ENCODE measurements around the gene NUSAP1. TPM values are rescaled to one million over a fixed set of nuclear protein-coding genes. Genes with fewer than 3 reads are reported as not detected.

NUSAP1 gene
- total RNA-seq, 4 donors from 2014 or later, result 0.74 to 11.8 (median 3.2) TPM; not detected in 1

DNA sequence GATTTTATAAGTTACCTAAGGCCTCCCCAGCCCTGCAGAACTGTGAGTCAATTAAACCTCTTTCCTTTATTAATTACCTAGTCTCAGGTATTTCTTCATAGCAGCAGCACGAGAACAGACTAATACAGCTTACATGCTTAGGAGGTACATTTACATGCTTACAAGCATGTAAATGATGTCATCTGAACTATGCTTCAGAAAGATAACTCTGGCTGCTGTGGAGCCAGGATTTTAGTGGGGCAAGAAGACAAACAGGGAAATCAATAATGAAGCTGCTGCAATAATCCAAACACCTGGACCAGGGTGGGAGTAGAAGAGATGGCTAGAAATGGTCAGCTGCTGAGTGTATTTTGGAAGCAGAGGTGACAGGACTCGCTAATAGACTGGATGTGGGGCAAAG, 60.0 kb downstream of the NUSAP1 start:
- ATAC-seq (ENCODE audit: low FRiP score) (no peak), DNase-seq (ENCODE audit: low spot score) (no peak)
- TF ChIP-seq, protein P1, sequence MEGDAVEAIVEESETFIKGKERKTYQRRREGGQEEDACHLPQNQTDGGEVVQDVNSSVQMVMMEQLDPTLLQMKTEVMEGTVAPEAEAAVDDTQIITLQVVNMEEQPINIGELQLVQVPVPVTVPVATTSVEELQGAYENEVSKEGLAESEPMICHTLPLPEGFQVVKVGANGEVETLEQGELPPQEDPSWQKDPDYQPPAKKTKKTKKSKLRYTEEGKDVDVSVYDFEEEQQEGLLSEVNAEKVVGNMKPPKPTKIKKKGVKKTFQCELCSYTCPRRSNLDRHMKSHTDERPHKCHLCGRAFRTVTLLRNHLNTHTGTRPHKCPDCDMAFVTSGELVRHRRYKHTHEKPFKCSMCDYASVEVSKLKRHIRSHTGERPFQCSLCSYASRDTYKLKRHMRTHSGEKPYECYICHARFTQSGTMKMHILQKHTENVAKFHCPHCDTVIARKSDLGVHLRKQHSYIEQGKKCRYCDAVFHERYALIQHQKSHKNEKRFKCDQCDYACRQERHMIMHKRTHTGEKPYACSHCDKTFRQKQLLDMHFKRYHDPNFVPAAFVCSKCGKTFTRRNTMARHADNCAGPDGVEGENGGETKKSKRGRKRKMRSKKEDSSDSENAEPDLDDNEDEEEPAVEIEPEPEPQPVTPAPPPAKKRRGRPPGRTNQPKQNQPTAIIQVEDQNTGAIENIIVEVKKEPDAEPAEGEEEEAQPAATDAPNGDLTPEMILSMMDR (IDR thresholded peaks at IDR 0.05), result no peak

DNA sequence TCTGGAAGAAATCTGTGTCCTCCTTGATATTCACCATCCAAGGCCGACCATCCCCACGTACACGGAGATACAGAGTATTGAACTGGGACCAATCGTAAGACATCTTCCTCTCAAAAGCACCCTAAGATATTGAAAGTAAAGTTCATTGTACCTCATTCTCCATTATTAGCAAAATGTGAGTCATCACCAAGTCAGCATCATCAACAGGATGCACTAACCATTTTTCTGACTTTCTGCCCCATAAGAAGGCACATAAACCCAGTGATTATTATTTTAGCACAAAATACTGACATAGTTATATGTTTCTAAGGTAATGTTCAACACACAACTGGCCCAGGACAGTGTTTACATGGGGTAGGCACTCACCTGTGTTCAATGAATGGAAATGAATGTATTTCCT, 62.2 kb downstream of the NUSAP1 start:
- no peak for ATAC-seq (ENCODE audit: low FRiP score)

GRCh38 chr15:41396111-41396510, 63.4 kb downstream of the NUSAP1 start:
- DNase-seq (ENCODE audit: low spot score) (no peak), ATAC-seq (ENCODE audit: low FRiP score) (no peak)
- TF ChIP-seq, protein P1 (IDR thresholded peaks at IDR 0.05), result no peak

More for the DNA sequence above, 62.2 kb downstream of the NUSAP1 start:
- TF ChIP-seq, protein P1 (IDR thresholded peaks at IDR 0.05), result no peak
- no peak for DNase-seq (ENCODE audit: low spot score)

GRCh38 chr15:41401904-41402267, 69.2 kb downstream of the NUSAP1 start:
- DNase-seq (ENCODE audit: low spot score) (no peak), ATAC-seq (ENCODE audit: low FRiP score) (no peak)
- TF ChIP-seq, protein P1 (IDR thresholded peaks at IDR 0.05), result no peak

DNA sequence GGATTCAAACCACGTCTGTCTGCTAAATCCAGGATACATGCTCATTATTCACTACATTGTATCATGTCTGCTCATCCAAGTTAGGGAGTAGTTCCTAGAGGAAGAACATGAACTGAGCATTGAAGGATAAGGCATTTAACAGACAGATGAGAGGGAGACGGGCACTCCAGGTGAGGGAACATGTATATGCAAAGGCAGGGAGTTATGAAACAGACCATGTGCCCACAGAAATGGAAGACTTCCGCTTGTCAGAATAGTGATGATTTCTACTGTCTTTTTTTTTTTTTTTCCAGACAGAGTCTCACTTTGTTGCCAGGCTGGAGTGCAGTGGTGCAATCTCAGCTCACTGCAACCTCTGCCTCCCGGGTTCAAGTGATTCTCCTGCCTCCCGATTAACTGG, 74.7 kb downstream of the NUSAP1 start:
- TF ChIP-seq, protein P1 (IDR thresholded peaks at IDR 0.05), result no peak
- ATAC-seq (ENCODE audit: low FRiP score) (no peak), DNase-seq (ENCODE audit: low spot score) (no peak)

DNA sequence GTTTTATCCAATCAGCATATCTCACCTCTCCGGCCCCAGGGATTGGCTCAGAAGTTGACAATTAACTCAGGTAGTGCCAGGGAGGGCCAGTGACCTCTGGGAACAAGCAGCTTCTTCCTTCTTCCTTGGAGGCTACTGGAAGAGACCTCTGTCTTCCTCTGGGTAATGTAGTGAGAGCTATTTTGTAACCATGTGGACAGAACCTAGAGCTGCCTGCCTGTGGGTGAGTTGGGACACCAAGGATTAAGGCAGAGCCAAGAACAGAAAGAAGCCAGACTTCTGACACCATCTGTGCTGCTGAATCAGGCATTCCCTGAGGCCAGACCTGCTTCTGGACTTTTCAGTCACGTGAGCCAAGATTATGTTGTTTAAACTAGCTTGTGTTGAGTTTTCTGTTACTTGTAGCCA, 75.6 kb downstream of the NUSAP1 start:
- DNase-seq (ENCODE audit: low spot score) (no peak), ATAC-seq (ENCODE audit: low FRiP score) (no peak)
- TF ChIP-seq, protein P1 (IDR thresholded peaks at IDR 0.05), result no peak

DNA sequence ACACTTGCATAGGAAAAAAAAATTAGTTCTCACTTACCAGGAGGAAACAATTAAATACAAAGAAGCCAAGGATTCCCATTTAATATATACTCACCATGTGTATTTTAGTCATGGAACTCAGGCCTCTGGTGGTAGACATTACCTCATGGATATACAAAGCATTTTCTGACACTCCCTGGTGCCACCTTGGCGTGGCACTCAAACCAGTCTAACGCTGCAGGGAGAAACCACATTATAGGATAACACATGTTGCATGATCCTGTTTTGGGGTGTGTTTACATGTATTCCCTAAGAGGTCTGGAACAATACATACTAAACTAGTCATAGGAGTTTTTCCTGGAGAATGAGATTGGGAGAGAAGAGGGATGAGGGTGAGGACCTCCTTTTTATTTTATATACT, 78.3 kb downstream of the NUSAP1 start:
- ATAC-seq (ENCODE audit: low FRiP score) (no peak), DNase-seq (ENCODE audit: low spot score) (no peak)
- TF ChIP-seq, protein P1 (IDR thresholded peaks at IDR 0.05), result no peak

Data from omental fat pad (tissue), 4 donors.